Endothelial cell (in vitro differentiated cells): ENCODE measurements around the gene FOSL1. TPM values are rescaled to one million over a fixed set of nuclear protein-coding genes. Genes with fewer than 3 reads are reported as not detected.
A peak's percentile ranks its signal among the peaks of the same experiment; 100 is the strongest.

Experiments
- DNase-seq: peaks from one replicate; pipeline ENCODE4 v3.0.0; 2021; ENCODE audit warnings: low spot score
- H3K27ac Mint-ChIP-seq: one replicate; pipeline ENCODE4 v1.8.0; 2021; ENCODE audit warnings: mixed read lengths, inconsistent platforms; ENCODE audit not compliant: unreplicated experiment
- H3K27me3 Mint-ChIP-seq: one replicate; pipeline ENCODE4 v1.8.0; 2021; ENCODE audit warnings: mild to moderate bottlenecking, moderate library complexity, mixed read lengths, inconsistent platforms; ENCODE audit not compliant: unreplicated experiment
- H3K36me3 Mint-ChIP-seq: one replicate; pipeline ENCODE4 v1.8.0; 2021; ENCODE audit warnings: mild to moderate bottlenecking, low read depth, mixed read lengths, inconsistent platforms; ENCODE audit not compliant: unreplicated experiment
- H3K4me1 Mint-ChIP-seq: one replicate; pipeline ENCODE4 v1.8.0; 2021; ENCODE audit warnings: mild to moderate bottlenecking, mixed read lengths, inconsistent platforms; ENCODE audit not compliant: unreplicated experiment
- H3K4me3 Mint-ChIP-seq: one replicate; pipeline ENCODE4 v1.8.0; 2021; ENCODE audit warnings: mild to moderate bottlenecking, mixed read lengths, inconsistent platforms; ENCODE audit not compliant: unreplicated experiment
- H3K9me3 Mint-ChIP-seq: one replicate; pipeline ENCODE4 v1.8.0; 2021; ENCODE audit warnings: mixed read lengths, inconsistent platforms; ENCODE audit not compliant: unreplicated experiment
- total RNA-seq: library from RNA; stranded (reverse); fragmentation: NEBNext Ultra II Directional; extraction: Animal tissue kit (Norgen Biotek cat#: 25700); gene quantifications from one replicate; pipeline ENCODE4 v1.2.1, GENCODE V29; 2021; ENCODE audit not compliant: unreplicated experiment
- TF ChIP-seq, protein P1 (sequence below): fragments of 200-600 bp; sonication (generic); IDR thresholded peaks from one replicate; pipeline ENCODE4 v1.5.0; 2021; ENCODE audit warnings: antibody characterized with exemption; ENCODE audit not compliant: unreplicated experiment

FOSL1 gene
- total RNA-seq, 1 donor from 2014 or later: 1.3 TPM

GRCh38 chr11:65853246-65853979 lies 46.8 kb downstream of the FOSL1 start:
- peaks cover 47% of the 10 kb centered on the region for H3K36me3 Mint-ChIP-seq
- no peaks in the 10 kb centered on the region for H3K9me3 Mint-ChIP-seq
- peak overlapping the region; percentile 48 for H3K27ac Mint-ChIP-seq
- no peak for DNase-seq
- TF ChIP-seq, protein P1, sequence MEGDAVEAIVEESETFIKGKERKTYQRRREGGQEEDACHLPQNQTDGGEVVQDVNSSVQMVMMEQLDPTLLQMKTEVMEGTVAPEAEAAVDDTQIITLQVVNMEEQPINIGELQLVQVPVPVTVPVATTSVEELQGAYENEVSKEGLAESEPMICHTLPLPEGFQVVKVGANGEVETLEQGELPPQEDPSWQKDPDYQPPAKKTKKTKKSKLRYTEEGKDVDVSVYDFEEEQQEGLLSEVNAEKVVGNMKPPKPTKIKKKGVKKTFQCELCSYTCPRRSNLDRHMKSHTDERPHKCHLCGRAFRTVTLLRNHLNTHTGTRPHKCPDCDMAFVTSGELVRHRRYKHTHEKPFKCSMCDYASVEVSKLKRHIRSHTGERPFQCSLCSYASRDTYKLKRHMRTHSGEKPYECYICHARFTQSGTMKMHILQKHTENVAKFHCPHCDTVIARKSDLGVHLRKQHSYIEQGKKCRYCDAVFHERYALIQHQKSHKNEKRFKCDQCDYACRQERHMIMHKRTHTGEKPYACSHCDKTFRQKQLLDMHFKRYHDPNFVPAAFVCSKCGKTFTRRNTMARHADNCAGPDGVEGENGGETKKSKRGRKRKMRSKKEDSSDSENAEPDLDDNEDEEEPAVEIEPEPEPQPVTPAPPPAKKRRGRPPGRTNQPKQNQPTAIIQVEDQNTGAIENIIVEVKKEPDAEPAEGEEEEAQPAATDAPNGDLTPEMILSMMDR: no peak
- H3K27me3 Mint-ChIP-seq: peaks cover 45% of the 10 kb centered on the region
- H3K4me1 Mint-ChIP-seq: peaks cover 33% of the 10 kb centered on the region
- H3K4me3 Mint-ChIP-seq: peak overlapping the region; percentile 88

DNA sequence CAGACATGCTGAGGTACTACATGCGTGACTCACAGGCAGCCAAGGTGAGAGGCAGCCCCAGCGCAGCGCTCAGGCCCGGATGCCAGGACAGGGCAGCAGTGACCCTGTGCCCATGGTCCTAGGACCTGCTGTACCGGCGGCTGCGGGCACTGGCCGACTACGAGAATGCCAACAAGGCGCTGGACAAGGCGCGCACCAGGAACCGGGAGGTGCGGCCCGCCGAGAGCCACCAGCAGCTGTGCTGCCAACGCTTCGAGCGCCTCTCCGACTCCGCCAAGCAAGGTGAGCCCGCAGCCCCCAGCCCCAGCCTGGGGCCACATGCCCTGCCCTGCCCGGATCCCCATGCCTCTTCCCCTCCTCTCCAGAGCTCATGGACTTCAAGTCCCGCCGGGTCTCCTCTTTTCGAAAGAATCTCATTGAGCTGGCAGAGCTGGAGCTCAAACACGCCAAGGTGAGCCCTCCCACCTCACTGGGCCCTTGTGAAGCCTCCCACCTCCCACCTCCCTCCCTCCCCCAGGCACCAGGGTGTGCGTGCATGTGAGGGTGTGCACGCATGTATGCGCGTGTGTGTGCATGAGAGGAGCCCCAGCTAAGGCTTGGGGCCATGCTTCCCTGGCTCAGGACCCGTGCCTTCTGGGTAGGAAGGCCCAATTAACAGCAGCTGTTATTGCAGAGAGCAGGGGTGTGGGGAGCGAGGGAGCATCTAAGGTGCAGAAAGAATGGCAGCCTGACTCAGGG lies 47.5 kb downstream of the FOSL1 start:
- Mint-ChIP-seq H3K27ac (no peak overlapping the region), H3K9me3 (no peaks in the 10 kb centered on the region), H3K36me3 (peaks cover 47% of the 10 kb centered on the region), H3K4me1 (peaks cover 31% of the 10 kb centered on the region), H3K27me3 (peaks cover 50% of the 10 kb centered on the region), H3K4me3 (peak overlapping the region; percentile 85)
- no peak for DNase-seq
- TF ChIP-seq, protein P1: no peak

- TF ChIP-seq, protein P1: no peak
- H3K4me1 Mint-ChIP-seq: peaks cover 31% of the 10 kb centered on the region
- H3K27me3 Mint-ChIP-seq: peaks cover 49% of the 10 kb centered on the region
- peak overlapping the region; percentile 83 for H3K27ac Mint-ChIP-seq
- no peaks in the 10 kb centered on the region for H3K9me3 Mint-ChIP-seq
- peaks cover 47% of the 10 kb centered on the region for H3K36me3 Mint-ChIP-seq
- H3K4me3 Mint-ChIP-seq: peak overlapping the region; percentile 85
- no peak for DNase-seq
These were observed 48.2 kb downstream of the FOSL1 start for GRCh38 chr11:65851811-65852507.

DNA sequence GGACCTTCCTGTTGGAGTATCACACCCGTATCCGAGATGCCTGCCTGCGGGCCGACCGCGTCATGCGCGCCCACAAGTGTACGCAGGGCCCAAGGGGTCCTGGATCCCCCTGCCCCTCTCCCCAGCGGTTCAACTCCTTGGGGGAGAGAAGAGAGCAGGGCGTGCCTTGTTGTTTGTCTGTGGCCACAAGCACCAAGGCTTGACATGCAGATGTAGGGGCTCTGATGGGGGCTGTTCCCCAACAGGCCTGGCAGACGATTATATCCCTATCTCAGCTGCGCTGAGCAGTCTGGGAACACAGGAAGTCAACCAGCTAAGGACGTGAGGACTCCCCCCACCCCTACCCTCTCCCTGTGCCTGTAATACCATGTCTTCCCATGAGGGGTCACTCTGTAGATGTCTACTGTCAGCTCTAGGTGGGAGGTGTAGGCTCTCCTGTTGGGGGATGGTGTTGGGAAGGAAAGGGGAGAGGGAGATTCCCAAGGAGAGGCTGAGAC lies 49.1 kb downstream of the FOSL1 start:
- peaks cover 39% of the 10 kb centered on the region for H3K36me3 Mint-ChIP-seq
- TF ChIP-seq, protein P1: peak; percentile 88
- peaks cover 24% of the 10 kb centered on the region for H3K4me1 Mint-ChIP-seq
- peak overlapping the region; percentile 78 for H3K27ac Mint-ChIP-seq
- peak overlapping the region; percentile 85 for H3K4me3 Mint-ChIP-seq
- DNase-seq: no peak
- H3K9me3 Mint-ChIP-seq: no peaks in the 10 kb centered on the region
- H3K27me3 Mint-ChIP-seq: peaks cover 41% of the 10 kb centered on the region
